A673 (cell line): ENCODE data around the gene HOXD4. TPM values are rescaled to one million over a fixed set of nuclear protein-coding genes. Genes with fewer than 3 reads are reported as not detected.

Experiments used
- BruUV-seq: library from RNA; stranded (reverse); fragments of 400-500 nt; replicated peaks from 2 replicates; lab custom pipeline; 2021; lab: Mats Ljungman, UMichigan
- CTCF ChIA-PET: fragments of 300-600 bp; sonication (Branson Sonifier 250); formaldehyde crosslinking; loops from one replicate; lab custom pipeline; 2022; ENCODE audit warnings: antibody characterized with exemption; lab: Charles Lee
- POLR2A ChIA-PET: fragments of 300-600 bp; sonication (Branson Sonifier 250); formaldehyde crosslinking; loops from one replicate; lab custom pipeline; 2022; ENCODE audit warnings: antibody characterized with exemption; ENCODE audit not compliant: low non-redundant PET; lab: Charles Lee
- DNase-seq: peaks from one replicate; pipeline ENCODE4 v3.0.0-alpha.2; 2015; ENCODE audit warnings: low spot score
- H3K27ac ChIP-seq: fragments of 200-600 bp; sonication (generic); 2 replicates; pipeline ENCODE4 v1.5.1; 2016; ENCODE audit warnings: mixed run types, low read depth, mild to moderate bottlenecking, mixed read lengths, antibody characterized with exemption, low read length; ENCODE audit not compliant: poor library complexity, severe bottlenecking
- H3K27me3 ChIP-seq: fragments of 200-600 bp; sonication (generic); replicated peaks from 2 replicates; pipeline ENCODE4 v1.6.1; 2017; ENCODE audit warnings: mixed run types, low read depth, mild to moderate bottlenecking, mixed read lengths, antibody characterized with exemption, low read length; ENCODE audit not compliant: insufficient read depth, poor library complexity
- H3K36me3 ChIP-seq: fragments of 200-600 bp; sonication (generic); 2 replicates; pipeline ENCODE4 v1.6.1; 2016; ENCODE audit warnings: mixed run types, mild to moderate bottlenecking, mixed read lengths, antibody characterized with exemption, low read length; ENCODE audit not compliant: insufficient read depth, poor library complexity, severe bottlenecking
- H3K4me1 ChIP-seq: fragments of 200-600 bp; sonication (generic); 2 replicates; pipeline ENCODE4 v1.6.1; 2017; ENCODE audit warnings: mixed run types, mild to moderate bottlenecking, mixed read lengths, antibody characterized with exemption, low read length; ENCODE audit not compliant: insufficient read depth, poor library complexity, severe bottlenecking
- H3K4me3 ChIP-seq: fragments of 200-600 bp; sonication (generic); 2 replicates; pipeline ENCODE4 v1.5.1; 2016; ENCODE audit warnings: low read depth, mixed run types, mild to moderate bottlenecking, mixed read lengths, low read length; ENCODE audit not compliant: poor library complexity, severe bottlenecking
- H3K9me3 ChIP-seq: fragments of 200-600 bp; sonication (generic); 2 replicates; pipeline ENCODE4 v1.6.1; 2016; ENCODE audit warnings: mixed run types, low read depth, mild to moderate bottlenecking, mixed read lengths, antibody characterized with exemption, low read length; ENCODE audit not compliant: poor library complexity, severe bottlenecking
- EZH2 ChIP-seq: fragments of 200-600 bp; sonication (generic); IDR thresholded peaks from 2 replicates; pipeline ENCODE4 v1.6.1; 2017; ENCODE audit warnings: borderline replicate concordance, low read depth, mild to moderate bottlenecking, mixed read lengths, antibody characterized with exemption, low read length; ENCODE audit not compliant: poor library complexity, severe bottlenecking
- intact Hi-C: fragments of 100-400 bp; cut with micrococcal nuclease; formaldehyde crosslinking; loops from one replicate; pipeline ENCODE4 v1.10.0; 2022; ENCODE audit not compliant: unreplicated experiment
- total RNA-seq: library from RNA; stranded (reverse); gene quantifications from 2 replicates; pipeline ENCODE4 v1.2.3, GENCODE V29; 2021
- TF ChIP-seq, protein P1 (sequence below): fragments of 300-800, 200-600 bp; sonication (generic); conservative IDR thresholded peaks from 2 replicates; pipeline ENCODE4 v1.5.1; 2017; ENCODE audit warnings: low read depth, mild to moderate bottlenecking, antibody characterized with exemption, low read length, moderate library complexity, mixed read lengths

HOXD4 gene
- total RNA-seq, 1 experiment from 2014 or later, result 30.8 TPM

DNA sequence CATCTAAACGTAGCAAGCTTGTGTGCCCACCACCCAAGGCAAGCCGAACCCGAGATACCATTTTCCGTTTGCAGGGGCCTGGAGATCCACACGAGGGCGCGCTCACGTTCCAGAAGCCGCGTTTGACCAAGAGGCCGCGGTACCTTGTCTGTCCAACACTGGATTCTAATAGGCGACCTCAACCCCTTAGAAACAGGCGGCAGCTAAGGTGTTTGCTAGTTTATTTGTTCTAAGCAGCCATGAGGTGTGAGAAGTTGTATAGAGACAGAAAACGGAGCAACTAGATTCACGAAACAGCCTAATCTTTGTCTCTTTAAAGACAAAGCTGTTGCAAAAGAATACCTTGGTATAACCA, 40.1 kb upstream of the HOXD4 start:
- TF ChIP-seq, protein P1, sequence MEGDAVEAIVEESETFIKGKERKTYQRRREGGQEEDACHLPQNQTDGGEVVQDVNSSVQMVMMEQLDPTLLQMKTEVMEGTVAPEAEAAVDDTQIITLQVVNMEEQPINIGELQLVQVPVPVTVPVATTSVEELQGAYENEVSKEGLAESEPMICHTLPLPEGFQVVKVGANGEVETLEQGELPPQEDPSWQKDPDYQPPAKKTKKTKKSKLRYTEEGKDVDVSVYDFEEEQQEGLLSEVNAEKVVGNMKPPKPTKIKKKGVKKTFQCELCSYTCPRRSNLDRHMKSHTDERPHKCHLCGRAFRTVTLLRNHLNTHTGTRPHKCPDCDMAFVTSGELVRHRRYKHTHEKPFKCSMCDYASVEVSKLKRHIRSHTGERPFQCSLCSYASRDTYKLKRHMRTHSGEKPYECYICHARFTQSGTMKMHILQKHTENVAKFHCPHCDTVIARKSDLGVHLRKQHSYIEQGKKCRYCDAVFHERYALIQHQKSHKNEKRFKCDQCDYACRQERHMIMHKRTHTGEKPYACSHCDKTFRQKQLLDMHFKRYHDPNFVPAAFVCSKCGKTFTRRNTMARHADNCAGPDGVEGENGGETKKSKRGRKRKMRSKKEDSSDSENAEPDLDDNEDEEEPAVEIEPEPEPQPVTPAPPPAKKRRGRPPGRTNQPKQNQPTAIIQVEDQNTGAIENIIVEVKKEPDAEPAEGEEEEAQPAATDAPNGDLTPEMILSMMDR, result peak; percentile 96
- TF ChIP-seq EZH2, result no peak

DNA sequence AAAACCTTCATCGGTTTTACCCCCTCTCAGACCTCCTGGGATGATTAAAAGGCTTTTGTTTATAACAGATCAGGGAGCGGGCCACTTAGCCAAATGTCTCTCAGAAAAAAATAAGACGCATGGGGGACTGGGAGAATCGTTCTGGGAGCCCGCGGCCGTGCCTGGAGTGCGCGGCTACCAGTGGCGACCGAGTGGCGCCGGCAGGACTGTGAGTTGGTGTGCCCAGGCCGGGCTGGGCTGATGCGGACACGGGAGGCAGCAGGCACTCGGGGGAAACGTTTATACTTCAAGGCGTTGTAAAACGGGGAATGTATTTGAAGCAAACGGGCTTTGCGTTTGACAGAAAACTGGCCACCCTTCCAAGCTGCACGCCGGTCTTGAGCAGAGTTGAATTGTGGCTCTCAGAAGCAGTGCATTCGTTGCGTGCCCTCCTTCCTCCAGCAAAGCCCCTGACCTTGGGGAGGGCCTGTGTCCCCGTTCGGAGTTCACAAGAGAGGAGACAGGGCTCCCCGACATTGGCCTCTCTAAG, 39.4 kb upstream of the HOXD4 start:
- Histone ChIP-seq H3K4me1 (peaks cover 6% of the 10 kb centered on the region), H3K4me3 (peak overlapping the region; percentile 73), H3K36me3 (peaks cover 67% of the 10 kb centered on the region), H3K27me3 (no peaks in the 10 kb centered on the region), H3K9me3 (no peaks in the 10 kb centered on the region), H3K27ac (peak overlapping the region; percentile 88)
- DNase-seq, result no peak
- TF ChIP-seq EZH2, result no peak
- TF ChIP-seq, protein P1, result no peak
- POLR2A ChIA-PET, result interaction anchor here (0.6 kb wide), 1 partner anchor 16 kb away, joined by 4 read pairs; no protein-coding TSS in a partner anchor
- intact Hi-C loops, result no loop called here
- CTCF ChIA-PET, result interaction anchor here (0.5 to 2.4 kb wide), 3 partner anchors 10 to 542 kb away, joined by 4 to 7 read pairs (median 5); partner anchors contain the start of gene HOXD9
- BruUV-seq, result no TSS peak

More for the DNA sequence above, 40.1 kb upstream of the HOXD4 start:
- no peaks in the 10 kb centered on the region for H3K27me3 ChIP-seq
- POLR2A ChIA-PET, result interaction anchor here (1.1 kb wide), 1 partner anchor 15 kb away, joined by 4 read pairs; no protein-coding TSS in a partner anchor
- peak overlapping the region; percentile 73 for H3K4me3 ChIP-seq
- BruUV-seq, result no TSS peak
- peaks cover 3% of the 10 kb centered on the region for H3K4me1 ChIP-seq
- DNase-seq, result peak; percentile 91
- peak overlapping the region; percentile 88 for H3K27ac ChIP-seq
- H3K9me3 ChIP-seq, result no peaks in the 10 kb centered on the region
- CTCF ChIA-PET, result interaction anchor here (0.5 to 2.4 kb wide), 6 partner anchors 11 to 543 kb away, joined by 3 to 7 read pairs (median 4); partner anchors contain the start of gene HOXD9
- intact Hi-C loops, result no loop called here
- H3K36me3 ChIP-seq, result peaks cover 61% of the 10 kb centered on the region

DNA sequence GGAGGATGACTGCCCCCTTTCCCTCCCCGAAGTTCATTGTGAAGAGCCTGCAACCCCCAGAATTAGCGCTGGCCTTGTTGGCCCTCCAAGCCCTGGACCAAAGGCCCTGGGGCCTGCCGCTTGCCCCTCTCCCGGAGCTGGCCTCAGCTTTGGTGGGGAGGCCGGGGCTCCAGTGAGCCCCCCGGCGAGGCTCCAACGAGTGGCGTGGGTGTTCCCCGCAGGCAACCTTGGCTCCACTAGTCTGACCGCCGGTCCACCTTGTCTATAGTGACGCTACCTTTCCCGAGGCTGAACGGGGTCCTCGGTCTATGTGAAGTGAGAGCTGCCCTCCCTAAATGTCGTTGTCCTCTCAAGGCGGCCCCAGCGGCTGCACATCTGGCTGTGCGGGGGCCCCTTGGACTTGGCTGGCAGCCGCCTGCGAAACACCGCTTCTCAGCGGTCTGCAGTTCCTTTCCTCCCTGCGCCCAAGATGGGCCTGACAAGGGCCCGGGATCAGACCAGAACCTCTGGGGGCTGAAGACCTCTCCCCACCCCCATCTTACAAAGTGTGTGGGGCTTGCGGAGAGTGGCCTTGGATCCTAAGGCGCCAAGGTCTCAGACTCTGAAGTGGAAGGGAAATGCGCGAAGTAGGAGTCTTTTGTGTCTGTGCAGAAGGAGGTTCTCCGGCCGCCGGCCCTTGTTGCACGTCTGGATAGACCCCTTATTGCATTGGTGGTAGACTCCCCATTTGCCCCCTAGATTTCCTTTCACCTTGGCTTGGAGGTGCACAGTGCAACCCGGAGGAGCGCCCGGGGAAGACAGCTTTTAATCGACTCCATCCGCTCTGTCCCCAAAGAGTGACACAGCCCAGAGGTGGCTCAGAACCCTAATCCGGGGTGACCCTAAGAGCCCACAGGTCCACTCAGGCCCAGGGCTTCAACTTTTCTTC, 38.7 kb upstream of the HOXD4 start:
- CTCF ChIA-PET, result interaction anchor here (1.4 to 2.4 kb wide), 2 partner anchors 9 to 541 kb away, joined by 4 to 7 read pairs; partner anchors contain the start of gene HOXD9

More for the DNA sequence above, 38.7 kb upstream of the HOXD4 start:
- Histone ChIP-seq H3K27me3 (no peaks in the 10 kb centered on the region), H3K9me3 (no peaks in the 10 kb centered on the region), H3K4me3 (peak overlapping the region; percentile 73), H3K4me1 (peaks cover 13% of the 10 kb centered on the region), H3K36me3 (peaks cover 75% of the 10 kb centered on the region), H3K27ac (peak overlapping the region; percentile 88)
- TF ChIP-seq EZH2, result no peak
- TF ChIP-seq, protein P1, result no peak
- POLR2A ChIA-PET, result no interaction called here
- no TSS peak for BruUV-seq
- intact Hi-C loops, result no loop called here
- DNase-seq, result peak; percentile 39
